ENCODE results near the gene SLC52A3.

The SLC52A3 gene

DNA sequence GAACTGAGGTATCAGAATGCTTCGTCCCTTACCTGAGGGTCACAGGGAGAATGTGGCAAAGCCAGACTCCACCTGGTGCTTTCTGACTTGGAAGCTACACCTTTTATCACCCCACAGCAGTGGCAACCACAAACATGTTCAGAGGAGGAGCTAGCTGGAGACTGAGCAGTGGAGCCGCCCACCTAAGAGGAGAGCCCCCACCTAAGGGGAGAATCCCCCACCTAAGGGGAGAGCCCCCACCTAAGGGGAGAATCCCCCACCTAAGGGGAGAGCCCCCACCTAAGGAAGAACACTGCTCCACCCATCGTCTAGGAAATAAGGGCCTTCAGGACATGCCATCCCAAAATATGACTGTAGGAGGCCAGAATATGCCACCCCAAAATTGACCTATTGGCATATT, 4.0 kb downstream of the SLC52A3 start:
- FAIRE-seq, result no peak

DNA sequence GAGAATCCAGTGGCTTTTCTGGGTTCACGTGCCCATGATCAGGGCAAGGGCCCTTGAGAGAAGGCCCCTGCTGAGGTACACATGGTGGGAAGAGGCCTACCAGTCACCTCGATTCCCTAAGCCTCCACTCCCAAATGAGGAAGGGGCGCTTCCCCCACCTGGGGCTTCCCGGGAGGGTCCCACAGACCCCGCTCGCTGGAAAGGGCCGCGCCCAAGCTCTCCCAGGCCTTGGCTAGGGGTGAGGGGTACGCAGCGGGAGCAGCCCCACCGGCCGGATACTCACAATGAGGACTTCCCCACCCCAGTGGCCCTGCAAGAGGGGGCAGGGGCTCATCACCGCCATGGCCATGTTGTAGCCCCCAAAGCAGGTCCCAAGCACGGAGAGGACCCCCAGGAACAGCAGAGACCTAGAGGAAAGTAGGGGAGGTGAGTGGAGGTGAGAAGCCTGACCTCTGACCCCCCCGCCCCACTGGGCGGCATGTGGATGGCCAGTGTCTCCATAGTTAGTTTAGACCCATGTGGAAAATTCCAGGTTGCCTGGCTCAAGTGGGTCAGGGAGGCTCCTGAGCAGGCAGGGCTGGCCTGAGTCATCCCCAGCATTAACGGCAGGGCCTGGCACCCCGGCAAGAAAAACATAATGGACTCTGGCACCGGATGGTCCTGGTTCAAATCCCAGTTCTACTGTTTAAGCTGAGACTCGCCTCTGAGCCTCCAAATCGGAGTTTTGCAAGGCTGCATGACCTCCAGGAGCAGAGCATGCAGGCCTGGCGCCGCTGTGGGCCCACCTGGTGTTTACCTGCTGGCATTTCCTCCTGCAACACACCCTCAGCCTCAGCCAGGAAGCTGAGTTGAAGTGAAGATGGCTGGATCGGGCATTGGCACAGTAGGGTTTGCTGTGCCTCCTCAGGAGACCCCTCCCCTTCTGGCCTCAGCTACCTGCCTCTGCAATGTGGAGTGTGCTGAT, 6.6 kb downstream of the SLC52A3 start:
- FAIRE-seq, result no peak

DNA sequence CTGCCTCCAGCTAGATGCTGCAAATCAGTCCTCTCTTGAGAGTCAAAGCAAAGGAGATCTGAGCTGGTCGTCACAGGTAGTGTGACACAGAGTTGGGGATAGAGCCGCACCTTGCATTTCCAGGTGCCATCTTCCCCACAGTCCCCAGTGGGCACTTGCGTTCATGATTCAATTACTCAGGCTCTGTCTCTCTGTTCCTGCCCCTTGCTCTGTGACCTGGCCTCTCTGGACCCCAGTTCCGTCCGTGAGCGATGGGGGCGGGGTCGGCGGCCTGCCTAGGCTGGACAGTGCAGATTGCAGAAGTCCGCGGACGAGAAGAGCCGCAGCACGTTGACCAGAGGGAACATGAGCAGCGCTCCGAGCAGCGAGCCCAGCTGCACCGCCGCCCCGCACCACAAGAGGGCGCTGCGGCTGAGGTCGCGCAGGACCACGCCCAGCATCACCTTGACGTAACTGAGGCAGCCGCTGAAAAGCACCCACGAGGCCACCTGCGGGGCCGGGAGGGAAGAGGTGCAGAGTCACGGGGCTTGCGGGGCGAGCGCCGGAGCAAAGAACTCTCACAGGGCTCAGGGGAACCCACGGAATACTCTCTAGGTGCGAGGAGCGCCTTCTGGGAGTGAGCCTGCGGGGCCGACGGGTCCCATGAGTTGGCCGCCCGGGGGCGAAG, 7.4 kb downstream of the SLC52A3 start:
- FAIRE-seq, result no peak

DNA sequence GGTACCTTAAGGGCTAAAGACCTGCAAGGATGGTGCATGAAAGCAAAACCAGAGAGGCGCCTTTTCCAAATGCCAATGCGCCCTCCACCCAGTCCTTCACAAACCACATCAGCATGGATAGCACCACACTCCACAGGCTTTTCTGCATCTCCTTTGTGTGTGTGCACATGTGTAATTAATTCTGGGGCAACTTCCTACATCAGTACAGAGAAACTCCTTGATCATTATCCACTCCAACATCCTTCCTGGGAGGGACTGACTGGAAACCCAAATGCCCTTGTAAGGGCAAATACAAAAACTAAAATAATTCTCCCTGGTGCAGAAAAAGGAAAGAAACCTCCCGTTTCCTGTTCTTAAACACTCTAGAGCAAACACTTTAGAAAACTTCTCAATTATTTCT, 10.8 kb downstream of the SLC52A3 start:
- FAIRE-seq, result no peak

DNA sequence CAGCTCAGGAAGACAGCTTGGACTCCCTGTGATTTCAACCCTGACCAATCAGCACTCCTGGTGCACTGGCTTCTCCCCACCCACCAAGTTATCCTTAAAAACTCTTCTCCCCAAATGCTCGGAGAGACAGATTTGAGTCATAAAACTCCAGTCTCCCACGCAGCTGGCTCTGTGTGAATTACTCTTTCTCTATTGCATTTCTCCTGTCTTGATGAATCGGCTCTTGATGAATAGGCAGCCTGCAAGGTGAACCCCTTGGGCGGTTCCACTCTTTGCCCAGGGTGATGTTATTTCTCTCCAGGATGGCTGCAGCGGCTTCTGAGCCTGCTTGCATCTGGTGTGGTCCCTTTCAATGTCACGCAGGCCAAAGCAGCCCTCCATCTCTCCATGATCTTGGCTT, 12.4 kb downstream of the SLC52A3 start:
- no peak for FAIRE-seq

DNA sequence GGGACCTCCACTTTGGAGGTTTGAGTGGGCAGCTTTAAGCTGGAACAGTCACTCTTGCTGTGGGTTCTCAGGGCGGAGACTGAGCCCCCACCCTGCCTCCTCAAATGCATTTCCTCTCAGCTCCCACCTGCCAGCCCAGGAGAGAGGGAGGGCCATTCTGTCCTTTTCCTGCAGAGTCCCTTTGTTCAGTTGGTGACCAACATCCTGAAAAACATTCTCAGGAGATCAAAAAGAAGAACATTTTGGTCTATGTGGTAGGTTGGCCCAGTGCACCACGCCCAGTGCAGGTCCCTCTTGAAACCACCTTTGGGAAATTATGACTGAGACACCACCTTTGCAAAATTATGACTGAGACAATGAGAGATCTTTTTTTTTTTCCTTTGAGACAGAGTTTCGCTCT, 13.4 kb downstream of the SLC52A3 start:
- no peak for FAIRE-seq

DNA sequence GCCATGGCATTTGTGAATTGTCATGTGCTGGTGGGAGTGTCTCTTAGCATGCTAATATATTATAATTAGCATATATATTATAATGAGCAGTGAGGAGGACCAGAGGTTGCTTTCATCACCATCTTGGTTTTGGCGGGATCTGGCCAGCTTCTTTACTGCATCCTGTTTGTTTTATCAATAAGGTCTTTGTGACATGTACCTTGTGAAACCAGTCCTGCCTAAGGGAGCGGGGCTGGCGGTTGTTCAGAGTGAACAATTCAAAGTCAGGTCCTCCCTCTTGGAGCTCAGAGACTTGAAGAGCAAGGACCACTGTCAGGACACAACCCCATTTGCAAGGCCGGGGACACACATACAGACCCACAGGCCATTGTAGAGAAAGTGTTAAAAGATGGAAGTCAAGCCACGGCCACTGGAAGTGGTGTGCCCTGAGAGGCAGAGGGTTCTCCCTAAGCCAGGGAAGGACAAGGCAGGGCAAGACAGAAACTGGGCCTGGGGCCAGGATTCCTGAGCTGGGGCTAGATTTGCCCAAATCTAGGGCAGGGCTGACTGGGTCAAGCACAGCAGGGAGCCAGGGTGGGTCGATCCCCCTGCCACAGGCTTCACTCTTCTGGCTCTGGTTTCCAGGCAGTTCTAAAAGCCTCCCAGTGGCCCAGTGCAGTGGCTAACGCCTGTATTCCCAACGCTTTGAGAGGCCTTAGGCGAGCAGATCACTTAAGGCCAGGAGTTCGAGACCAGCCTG, 14.2 kb downstream of the SLC52A3 start:
- FAIRE-seq, result no peak

DNA sequence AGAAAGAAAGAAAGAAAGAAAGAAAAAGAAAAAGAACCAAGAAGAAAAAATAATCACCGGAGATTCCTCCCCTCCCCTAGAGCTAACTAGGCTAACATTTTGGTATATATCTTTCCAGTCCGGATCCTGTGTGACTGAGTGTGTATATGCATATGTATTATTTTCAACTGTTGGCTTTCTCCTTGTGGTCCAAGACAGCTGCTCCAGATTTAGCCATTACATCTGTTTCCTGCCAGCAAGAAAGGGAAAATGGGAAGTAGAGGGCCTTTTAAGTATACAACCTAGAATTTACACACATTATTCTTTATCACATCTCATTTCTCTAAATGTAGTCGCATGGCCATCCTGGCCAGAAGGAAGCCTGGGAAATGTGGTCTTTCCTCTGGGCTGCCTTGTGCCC, 15.2 kb downstream of the SLC52A3 start:
- no peak for FAIRE-seq

DNA sequence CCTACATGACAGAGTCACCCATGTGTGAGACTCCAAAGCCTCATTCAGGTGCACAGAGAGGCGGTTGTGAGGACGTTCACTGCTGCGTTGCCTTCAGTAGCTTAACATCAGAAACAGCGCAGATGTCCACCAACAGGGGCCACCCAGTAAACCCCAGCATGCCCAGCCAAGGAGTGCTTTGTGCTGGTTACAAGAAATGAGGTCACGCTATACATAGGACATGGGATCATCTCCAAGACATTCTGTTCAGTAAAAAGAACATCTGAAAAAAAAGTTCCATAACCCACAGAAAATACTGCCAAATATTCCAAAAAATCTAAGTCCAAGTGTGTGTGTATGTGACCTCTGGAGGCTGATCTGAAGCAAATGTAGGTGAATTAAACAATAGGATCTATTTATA, 16.0 kb downstream of the SLC52A3 start:
- no peak for FAIRE-seq

DNA sequence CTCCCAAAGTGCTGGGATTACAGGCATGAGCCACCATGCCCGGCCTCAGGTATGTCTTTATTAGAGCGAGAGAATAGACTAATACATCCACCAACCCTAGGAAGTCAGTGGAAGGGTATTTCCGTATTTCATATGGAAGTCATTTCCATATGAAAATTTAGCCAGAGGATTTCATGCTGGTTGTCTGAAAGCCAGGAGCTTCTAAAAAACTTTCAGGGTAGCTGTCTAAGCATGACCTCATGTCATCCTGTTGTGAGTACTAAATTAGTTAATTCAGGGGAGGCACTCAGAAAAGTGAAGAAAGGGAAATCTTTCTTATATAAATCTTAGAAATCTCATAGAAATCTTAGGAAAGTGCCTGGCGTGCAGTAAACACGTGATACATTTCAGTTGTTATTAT, 16.5 kb downstream of the SLC52A3 start:
- no peak for FAIRE-seq

DNA sequence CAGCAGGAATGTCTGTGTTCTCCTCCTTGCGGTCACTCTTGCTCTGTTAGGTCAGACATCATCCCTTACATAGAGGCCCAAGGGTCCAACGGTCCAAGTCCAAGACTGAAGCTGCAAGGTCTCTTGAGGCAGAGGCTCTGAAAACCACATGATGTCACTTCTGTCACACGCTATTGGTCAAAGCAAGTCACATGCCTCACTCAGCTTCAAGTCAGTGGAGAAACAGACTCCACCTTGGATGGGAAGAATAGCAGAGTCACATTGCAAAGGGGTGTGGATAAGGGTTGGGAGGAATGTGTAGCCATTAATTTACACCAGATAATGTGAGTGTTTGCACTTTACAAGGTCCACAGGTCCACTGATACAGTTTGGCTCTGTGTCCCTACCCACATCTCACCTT, 17.5 kb downstream of the SLC52A3 start:
- FAIRE-seq, result no peak

DNA sequence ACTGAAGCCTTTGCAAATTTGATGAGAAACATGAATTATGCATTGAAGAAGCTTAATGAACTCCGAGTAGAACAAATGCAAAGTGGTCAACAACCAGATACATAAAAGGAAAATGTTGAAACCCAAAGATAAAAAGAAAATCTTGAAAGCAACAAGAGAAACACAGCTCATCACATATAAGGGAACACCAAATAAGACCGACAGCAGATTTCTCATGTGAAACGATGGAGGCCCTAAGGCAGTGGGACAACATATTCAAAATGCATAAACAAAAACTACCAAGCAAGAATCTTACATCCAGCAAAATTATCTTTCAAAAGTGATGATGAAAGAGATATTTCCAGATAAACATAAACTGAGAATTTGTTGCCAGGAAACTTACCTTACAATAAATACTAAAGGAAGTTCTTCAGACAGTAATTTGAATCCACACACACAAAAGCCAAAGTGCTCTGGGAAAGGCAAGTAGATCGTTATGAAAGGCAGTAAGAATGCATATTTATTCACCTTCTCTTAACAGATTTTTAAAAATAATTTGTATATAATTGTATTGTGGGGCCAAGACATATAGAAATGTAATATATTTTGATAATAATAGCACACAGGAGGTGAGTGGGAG, 22.5 kb downstream of the SLC52A3 start:
- FAIRE-seq, result peak; percentile 36

DNA sequence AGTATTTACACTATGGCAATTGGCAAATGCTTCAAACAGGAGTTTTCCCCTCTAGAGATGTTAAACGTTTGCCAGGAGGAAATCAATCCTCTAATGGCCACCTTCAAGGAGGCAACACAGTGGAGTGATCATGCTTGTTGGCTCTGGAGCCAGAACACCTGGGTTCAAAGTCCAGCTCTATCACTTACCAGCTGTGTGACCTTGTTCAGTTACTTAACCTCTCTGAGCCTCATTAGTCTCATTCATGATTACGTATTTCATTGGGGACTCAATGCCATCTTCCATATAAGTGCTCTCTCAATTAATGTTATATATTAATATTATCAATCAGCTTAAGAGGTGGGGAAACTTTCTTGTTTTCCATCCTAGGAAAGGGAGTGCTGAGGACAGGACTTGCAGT, 26.1 kb downstream of the SLC52A3 start:
- no peak for FAIRE-seq

DNA sequence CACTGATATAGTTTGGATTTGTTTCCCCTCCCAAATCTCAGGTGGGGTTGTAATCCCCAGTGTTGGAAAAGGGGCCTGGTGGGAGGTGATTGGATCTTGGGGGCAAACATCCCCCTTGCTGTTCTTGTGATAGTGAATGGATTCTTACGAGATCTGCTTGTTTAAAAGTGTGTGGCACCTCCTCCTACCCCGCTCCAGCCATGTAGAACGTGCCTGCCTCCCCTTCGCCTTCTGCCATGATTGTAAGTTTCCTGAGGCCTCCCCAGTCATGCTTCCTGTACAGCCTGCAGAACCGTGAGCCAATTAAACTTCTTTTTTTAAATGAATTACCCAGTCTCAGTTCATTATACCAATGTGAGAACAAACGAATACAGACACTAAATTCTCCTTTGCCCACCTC, 26.7 kb downstream of the SLC52A3 start:
- no peak for FAIRE-seq

DNA sequence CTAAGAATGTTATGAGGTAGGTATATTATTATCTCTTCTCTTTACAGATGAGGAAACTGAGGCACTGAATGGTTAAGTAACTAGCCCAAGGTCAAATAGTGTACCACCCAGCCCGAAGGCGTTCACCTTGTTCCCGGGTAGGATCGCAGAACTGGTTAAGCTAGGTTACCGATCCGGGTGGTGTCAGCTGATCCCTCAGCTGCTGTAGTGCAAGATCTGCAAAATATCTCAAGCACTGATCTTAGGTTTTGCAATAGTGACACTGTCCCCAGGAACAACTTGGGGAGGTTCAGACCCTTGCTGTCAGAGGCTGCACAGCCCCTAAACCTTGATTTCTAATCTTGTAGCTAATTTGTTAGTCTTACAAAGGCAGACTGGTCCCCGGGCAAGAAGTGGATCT, 28.1 kb downstream of the SLC52A3 start:
- FAIRE-seq, result no peak

DNA sequence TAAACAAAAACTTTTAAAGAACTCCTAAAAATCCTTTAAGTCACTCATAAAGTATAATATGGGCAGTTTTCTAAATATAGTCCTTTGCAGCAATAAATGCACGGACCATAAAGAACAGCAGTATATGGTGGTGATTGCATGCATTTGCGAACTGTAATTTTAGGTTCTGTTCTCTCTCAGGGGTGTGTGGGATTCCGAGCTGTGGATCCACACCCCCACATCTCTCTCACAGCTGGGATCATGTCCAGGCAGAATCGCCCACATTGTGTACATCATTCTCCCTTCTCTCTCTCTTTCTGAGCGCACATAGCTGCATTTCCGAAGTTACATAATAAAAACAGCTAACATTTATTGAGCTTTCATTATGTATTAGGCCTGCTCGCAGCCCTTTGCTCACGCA, 28.6 kb downstream of the SLC52A3 start:
- no peak for FAIRE-seq

DNA sequence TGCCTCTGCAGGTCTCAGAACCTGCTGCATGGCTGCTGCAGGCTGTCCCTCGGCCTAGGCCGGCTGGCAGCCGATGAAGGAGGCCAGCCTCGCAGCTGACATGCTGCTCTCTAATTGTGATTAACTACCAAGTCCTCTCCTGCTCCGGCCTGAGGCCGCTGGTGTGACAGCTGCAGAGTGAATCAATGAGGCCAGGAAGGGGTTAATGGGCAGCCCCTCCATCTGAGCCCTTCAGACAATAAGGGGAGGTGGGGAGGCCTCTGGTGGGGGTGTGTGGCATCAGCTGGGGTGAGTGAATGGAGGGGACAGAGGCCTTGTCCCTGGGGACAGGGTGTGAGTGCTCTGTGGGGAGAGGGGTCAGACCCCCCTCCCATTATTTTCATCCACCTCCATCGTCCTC, 34.4 kb downstream of the SLC52A3 start:
- FAIRE-seq, result no peak

DNA sequence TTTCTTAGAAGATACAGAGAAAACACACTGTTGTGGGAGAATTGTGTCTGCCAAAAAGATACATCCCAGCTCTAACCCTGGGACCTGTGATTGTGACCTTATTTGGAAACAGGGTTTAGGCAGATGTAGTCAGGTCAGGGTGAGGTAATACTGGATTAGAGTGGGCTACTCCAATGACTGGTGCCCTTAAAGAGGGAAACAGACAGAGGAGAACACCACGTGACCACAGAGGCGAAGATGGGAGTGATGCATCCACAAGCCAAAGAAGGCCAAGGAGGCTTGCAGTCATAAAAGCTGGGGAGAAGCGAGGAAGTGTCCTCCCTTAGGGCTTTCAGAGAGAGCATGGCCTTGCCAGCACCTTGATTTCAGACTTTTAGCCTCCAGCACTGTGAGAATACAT, 35.6 kb downstream of the SLC52A3 start:
- FAIRE-seq, result no peak

DNA sequence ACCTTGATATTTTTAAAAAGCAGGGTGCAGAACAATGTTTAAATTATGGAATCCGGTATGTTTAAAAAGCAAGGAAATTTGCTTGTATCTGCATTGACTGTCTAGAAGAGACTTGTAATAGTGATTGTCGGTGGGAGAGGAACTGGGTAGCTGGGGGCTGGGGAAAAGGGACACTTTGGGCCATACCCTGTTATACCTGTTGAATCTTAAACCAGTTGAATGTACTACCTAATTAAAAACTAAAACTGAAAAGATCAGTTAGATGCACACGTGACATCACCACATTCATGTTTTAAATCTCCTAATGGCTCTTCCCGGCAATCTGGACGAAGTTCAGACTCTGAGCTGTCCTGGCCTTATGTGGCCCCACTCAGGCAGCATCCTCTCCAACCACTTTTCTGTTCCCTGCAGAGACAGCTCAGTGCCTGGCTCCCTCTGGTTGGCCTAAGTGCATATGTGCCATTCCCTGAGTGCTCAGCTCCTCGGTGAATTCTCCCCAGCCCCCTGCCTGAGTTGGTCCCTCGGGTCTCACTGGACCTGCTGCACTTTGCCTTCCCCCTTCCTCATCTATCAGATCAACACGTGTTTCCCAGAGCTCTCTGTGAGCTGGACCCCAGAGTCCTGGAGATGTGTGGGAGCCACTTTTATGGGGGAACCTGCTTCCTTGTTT, 36.3 kb downstream of the SLC52A3 start:
- no peak for FAIRE-seq

DNA sequence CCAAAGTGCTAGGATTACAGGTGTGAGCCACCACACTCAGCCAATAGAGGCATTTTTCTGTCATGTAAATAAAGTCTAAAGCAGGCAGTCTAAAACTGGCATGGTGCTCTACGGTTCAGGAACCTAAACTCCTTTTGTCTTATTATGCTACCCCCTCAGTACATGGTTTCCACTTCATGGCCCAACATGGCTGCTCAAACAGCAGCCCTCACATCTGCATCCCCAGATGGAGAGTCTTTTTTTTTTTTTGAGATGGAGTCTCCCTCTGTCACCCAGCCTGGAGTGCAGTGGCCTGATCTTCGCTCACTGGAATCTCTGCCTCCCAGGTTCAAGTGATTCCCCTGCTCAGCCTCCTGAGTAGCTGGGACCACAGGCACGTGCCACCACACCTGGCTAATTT, 38.3 kb downstream of the SLC52A3 start:
- no peak for FAIRE-seq

DNA sequence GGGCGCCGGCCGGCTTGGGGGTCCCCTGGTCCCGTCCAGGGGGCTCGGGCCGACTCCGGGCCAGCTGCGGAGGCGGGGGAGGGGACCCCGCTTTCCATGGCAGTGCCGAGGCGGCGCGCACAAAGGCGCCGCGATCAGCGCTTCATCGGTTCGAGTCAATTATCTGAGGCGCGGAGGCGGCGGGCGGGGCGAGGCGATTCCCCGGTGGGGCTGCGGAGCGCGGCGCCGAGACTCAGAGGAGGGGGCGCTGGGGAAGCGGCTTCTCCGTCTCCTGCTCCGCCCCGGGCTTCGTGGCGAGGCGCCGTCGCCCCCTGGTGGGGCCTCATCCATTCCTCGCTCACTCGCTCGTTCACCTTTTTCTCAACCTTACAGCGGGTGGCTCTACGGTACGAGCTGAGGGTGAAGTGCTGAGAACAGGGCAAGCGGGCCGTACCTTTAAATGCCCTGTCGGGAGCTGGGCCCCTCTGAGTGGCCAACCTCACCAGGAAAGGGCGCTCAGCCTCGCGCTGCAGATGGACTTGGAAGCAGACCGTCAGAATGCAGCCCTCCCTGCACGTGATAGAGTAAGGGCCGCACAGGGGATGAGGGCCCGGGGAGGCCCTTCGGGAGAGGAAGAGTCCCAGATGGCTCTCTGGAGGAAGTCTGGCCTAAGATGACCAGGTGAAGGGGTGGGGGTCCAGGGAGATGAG, 39.9 kb downstream of the SLC52A3 start:
- no peak for FAIRE-seq

DNA sequence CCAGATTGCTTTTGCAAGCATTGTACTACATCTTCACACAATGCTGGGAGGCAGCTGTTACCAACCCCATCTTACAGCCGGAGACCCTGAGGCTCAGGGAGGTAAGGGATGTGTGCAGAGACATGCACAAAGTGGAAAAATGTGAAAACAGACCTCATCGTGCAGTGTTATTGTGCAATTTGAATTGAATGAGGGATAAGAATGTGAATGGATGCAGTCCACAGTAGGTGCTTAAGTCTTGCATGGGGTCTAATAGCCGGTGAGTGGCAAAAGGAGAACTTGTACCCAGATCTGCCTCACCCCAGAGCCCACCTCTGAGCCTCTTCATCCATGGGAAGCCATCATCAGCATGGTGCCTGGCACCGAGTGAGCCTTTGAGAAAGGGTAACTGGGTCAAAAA, 42.1 kb downstream of the SLC52A3 start:
- no peak for FAIRE-seq
